ENCODE measurements around the gene TFIP11.

TFIP11 gene

GRCh38 chr22:26485013-26485412 lies 27.3 kb downstream of the TFIP11 start:
- DNase-seq (ENCODE audit: low read depth): peak; percentile 37
- H3K4me3 ChIP-seq (ENCODE audit: low read length): peak overlapping the region; percentile 84
- TF ChIP-seq CTCF (IDR thresholded peaks at IDR 0.05; ENCODE audit: insufficient read depth, low read depth, low read length, missing control alignments): no peak

GRCh38 chr22:26484360-26484706 lies 27.9 kb downstream of the TFIP11 start:
- no peak for TF ChIP-seq CTCF (IDR thresholded peaks at IDR 0.05; ENCODE audit: insufficient read depth, low read depth, low read length, missing control alignments)
- no peak for DNase-seq (ENCODE audit: low read depth)
- peak overlapping the region; percentile 84 for H3K4me3 ChIP-seq (ENCODE audit: low read length)

GRCh38 chr22:26483439-26484359 lies 28.6 kb downstream of the TFIP11 start, which contains the start of the genes HPS4 and SRRD:
Gene HPS4 (minus strand): TSS chr22:26483783. CDS start chr22:26481762, 2,021 bp downstream.
Gene SRRD (plus strand): TSS chr22:26483877. CDS start chr22:26483891, 14 bp downstream.
- peak within 1 kb of the TSS; percentile 84 for H3K4me3 ChIP-seq (ENCODE audit: low read length)
- TF ChIP-seq CTCF (IDR thresholded peaks at IDR 0.05; ENCODE audit: insufficient read depth, low read depth, low read length, missing control alignments): no peak
- peak; percentile 95 for DNase-seq (ENCODE audit: low read depth)

- DNase-seq (ENCODE audit: low read depth): no peak
- peak overlapping the region; percentile 79 for H3K4me3 ChIP-seq (ENCODE audit: low read length)
- TF ChIP-seq CTCF (IDR thresholded peaks at IDR 0.05; ENCODE audit: insufficient read depth, low read depth, low read length, missing control alignments): no peak
Observed at GRCh38 chr22:26483043-26483438, 29.2 kb downstream of the TFIP11 start.

- DNase-seq (ENCODE audit: low read depth): no peak
- TF ChIP-seq CTCF (IDR thresholded peaks at IDR 0.05; ENCODE audit: insufficient read depth, low read depth, low read length, missing control alignments): no peak
- H3K4me3 ChIP-seq (ENCODE audit: low read length): no peak overlapping the region
Observed at GRCh38 chr22:26482161-26482560, 30.1 kb downstream of the TFIP11 start.

- TF ChIP-seq CTCF (IDR thresholded peaks at IDR 0.05; ENCODE audit: insufficient read depth, low read depth, low read length, missing control alignments): no peak
- no peak for DNase-seq (ENCODE audit: low read depth)
- no peak overlapping the region for H3K4me3 ChIP-seq (ENCODE audit: low read length)
Observed at GRCh38 chr22:26481694-26482093, 30.6 kb downstream of the TFIP11 start.

Measured in epithelial cell of esophagus (primary cell).